Measurements from ENCODE around the gene PRDM16.

Gene PRDM16

GRCh38 chr1:3450202-3450863 lies 381.3 kb downstream of the PRDM16 start:
- no peak for DNase-seq

DNA sequence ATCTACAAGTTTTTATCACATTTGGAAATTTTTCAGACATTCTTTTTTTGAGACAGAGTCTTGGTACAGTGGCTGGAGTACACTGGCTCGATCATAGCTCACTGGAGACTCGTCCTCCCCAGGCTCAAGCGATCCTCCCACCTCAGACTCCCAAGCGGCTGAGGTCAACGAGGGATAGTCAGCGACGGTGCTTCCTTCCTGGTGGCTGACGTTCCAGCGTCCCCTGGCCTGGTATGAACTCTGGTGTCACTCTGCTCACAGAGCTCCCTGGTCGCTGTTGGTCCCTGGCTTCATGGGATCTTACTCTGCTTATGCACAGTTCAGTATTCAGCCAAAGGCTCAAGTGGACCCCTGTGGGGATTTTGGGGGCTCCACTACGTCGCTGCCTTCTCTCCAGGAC lies 382.0 kb downstream of the PRDM16 start:
- DNase-seq, result no peak

DNA sequence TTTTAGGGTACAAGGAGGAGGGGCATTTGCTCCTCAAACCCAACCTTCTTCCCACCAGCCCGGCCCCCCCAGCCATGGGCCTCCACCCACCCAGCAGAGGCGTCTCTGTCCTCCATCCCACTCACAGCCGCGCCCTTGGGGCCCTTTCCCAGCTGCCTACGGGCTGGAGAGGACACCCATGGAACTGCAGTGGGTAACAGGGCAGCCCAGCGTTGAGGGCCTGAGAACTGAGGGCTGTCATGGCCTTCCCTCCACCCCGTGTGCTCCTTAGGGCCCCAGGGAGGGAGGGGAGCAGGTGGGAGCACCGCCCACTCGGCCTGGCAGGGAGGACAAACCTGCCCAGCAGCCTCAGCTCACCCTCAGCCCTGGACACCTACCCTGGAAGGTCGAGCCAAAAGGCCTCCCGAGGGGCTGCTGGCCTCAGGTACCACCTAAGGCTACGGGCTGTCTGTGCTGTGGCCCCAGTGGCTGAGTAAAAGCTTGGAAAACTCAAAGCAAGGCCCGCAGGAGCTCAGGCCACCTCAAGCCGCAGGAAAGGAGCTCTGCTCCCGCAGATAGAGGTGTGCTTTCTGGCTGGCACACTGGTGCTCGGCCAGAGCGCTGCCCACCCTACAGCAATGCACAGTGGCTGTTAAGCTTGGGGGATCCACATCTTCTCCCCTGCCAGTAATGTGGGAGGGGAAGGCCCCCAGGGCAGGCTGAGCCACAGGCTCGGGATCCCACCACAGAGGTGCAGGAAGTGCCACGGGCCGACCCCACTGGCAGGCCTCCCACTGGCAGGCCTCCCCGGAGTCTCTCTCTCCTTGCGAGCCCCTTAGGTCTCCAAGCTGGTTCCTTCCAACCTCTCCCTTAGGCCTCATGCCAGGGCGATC lies 383.2 kb downstream of the PRDM16 start:
- DNase-seq, result no peak

GRCh38 chr1:3452866-3453175 lies 383.8 kb downstream of the PRDM16 start:
- no peak for DNase-seq

GRCh38 chr1:3453203-3453761 lies 384.3 kb downstream of the PRDM16 start:
- DNase-seq, result peak; percentile 31

DNA sequence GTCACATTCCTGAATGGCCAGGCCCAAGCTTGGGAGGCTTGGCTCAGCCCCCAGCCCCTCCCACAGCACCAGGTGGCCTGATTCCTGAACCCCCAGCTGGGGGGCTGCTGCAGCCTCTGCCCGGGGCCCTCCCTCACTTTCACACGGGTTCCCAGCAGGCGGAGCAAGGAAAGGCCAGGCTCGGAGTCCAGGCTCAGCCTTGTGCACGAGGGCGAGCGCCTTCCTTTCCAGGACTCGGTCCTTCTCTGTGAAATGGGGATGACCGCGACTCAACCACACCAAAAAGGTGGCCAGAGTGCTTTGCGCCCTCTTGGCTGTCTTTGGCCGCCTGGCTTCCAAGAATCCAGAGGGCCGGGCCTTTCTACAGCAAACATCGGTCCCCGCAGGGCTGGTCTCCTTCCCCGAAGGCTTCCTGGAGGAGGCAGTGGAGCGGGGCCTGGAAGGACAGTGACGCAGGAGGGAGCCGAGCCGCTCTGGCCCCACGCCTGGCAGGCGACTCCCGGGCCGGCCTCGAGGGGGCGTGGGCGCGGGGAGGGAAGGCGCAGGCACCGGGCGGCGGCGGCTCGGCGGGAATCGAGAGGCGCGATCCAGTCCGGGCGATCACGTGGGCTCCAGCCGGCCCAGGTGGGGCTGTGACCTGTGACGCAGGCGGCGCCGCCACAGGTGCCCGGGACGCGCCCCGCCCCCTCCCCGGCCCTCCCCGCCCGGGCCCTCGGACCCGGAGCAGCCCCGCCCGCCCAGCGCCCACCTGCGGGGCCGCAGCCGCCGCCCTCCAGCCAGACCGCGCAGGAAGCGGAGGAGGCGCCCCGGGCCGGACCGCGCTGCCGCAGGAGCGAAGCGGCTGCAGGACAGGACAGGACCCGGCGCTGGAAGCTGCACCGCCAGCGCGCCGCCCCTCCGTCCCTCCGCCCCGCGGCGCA lies 385.1 kb downstream of the PRDM16 start, which contains the start of gene ARHGEF16:
TSS of gene ARHGEF16 (plus strand) at position 775 of the 920 bp plus-strand sequence. CDS start 8,420 bp downstream, outside the sequence.
- DNase-seq, result peak; percentile 59

DNA sequence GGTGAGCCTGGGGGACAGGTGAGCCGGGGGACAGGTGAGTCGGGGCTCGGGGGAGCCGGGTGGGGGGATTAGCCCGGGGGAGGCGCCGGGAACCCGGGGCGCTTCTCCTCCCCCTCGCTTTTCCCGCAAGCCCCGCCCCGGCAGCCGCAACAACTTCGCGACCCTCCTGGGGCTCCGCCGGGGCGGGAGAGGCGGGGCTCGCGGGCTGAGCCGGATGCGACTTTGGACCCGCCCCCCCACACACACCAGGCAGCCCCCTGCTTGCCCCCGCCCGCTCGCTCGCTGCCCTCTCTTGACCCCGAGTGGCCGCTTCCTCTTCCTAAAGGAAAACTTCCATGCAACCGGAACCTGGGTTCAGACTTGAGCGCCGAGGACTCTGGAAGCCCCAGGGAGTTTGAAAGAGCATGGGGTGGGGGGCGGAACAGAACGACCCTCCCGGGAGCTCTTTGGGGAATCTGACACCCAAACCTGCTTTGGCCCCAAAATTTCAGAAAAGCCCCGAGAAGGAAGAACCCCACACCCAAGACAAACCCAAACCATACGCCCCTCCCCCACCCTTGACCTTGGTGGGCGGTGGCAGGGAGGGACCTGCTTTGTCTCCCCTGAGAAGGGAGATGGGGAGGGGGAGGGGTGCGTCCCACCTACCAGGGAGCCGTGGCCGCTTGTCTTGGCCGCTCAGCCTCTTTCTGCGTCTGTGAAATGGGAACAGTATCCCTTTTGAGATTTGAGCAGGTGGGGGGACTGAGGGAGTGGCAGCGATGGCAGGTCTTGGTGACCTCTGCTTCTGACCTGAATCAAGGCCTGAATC lies 386.0 kb downstream of the PRDM16 start:
- DNase-seq, result peak; percentile 2

- no peak for DNase-seq
These were observed 386.9 kb downstream of the PRDM16 start for GRCh38 chr1:3455670-3456448.

GRCh38 chr1:3456449-3456963 lies 387.5 kb downstream of the PRDM16 start:
- no peak for DNase-seq

DNA sequence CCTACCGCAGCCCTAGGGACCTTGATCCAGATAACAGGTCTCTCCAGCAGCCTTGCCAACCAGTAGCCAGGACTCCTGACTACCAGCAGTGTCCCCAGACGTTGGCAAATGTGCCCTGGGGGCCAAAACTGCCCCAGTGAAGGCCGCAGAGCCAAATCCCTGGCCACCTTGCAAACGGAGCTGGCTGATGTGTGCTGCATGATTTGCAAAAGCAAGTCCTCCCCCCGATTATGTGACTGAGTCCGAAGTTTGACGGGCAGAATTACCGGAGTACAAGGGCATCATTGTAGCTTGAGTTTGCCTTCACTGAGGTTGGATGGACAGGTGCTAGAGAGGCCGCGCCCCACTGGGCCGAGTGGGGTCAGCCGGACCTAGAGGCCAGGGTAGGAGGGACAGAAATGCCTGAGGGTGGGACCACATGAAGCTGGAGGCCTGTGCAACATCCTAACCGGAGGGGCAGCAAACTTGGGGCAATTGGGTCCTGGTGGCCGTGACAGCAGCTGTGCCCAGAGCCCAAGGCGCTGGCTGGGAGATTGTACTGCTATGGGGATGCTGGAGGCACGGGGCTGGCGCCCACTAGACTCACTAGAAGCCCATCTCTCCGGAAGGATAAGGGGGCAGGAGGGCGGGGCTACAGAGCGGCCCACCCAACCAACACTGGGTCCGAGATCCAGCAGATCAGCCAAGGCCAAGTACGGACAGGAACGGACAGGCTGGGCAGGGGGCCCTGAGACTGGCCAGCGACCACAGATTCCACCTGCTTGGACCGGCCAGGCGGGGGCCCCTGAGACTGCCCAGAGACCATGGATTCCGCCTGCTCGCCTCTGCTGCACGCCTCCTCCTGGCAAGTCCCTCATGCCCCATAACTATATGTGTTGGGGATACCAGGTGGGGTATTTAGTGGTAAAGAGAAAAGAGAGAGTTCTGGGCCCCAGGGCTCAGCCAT lies 388.2 kb downstream of the PRDM16 start:
- no peak for DNase-seq

GRCh38 chr1:3457910-3458883 lies 389.2 kb downstream of the PRDM16 start:
- DNase-seq, result no peak

- no peak for DNase-seq
These were observed 390.3 kb downstream of the PRDM16 start for GRCh38 chr1:3459051-3459908.

GRCh38 chr1:3459940-3460671 lies 391.1 kb downstream of the PRDM16 start:
- no peak for DNase-seq

GRCh38 chr1:3460672-3461131 lies 391.7 kb downstream of the PRDM16 start:
- no peak for DNase-seq

- no peak for DNase-seq
These were observed 392.4 kb downstream of the PRDM16 start for GRCh38 chr1:3461238-3461933.

DNA sequence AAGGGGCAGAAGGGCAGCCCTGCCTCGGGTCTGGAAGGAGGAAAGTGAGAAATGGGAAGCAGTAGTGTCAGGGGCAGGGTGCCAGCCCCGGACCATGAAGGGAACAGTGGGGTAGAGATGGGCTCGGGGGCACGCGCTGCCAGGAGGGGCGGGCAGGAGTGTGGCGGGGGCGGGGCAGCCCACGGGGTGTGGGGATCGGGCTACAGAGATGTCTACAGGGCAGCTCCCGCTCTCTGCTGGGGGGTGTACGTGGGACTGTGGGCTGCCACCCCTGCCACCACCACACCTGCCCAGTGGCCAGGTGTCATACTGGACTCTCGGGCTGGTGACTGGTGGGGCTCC lies 392.9 kb downstream of the PRDM16 start:
- no peak for DNase-seq
